Fibroblast of lung (primary cell): ENCODE results near the gene TRIM65. TPM values are rescaled to one million over a fixed set of nuclear protein-coding genes. Genes with fewer than 3 reads are reported as not detected.
A peak's percentile ranks its signal among the peaks of the same experiment; 100 is the strongest.
"Not testable (repeated sequence)": the region's sequence is repeated elsewhere in the genome, so short reads cannot be mapped to it uniquely, and the experiment has no call there.

Experiments
- DNase-seq, 2 donors: peaks; one replicate each; pipeline versions ENCODE4 v3.0.0 to v3.0.0-alpha.2; 2010; ENCODE audit warnings: low read depth in 2 of 2
- H2AFZ ChIP-seq: 2 replicates; pipeline ENCODE4 v1.5.1; 2012; ENCODE audit warnings: low read length, control low read depth, inconsistent platforms
- H3K27ac ChIP-seq: 2 replicates; pipeline ENCODE4 v1.5.1; 2011; ENCODE audit warnings: low read length, control low read depth; ENCODE audit not compliant: insufficient read depth
- H3K27me3 ChIP-seq: 2 replicates; pipeline ENCODE4 v1.5.1; 2011; ENCODE audit warnings: mild to moderate bottlenecking, low read length; ENCODE audit not compliant: control insufficient read depth, insufficient read depth
- H3K36me3 ChIP-seq: 2 replicates; pipeline ENCODE4 v1.5.1; 2011; ENCODE audit warnings: low read length; ENCODE audit not compliant: control insufficient read depth, insufficient read depth
- H3K4me1 ChIP-seq: 2 replicates; pipeline ENCODE4 v1.5.1; 2011; ENCODE audit warnings: low read length; ENCODE audit not compliant: control insufficient read depth, insufficient read depth; ENCODE audit errors: extremely low read depth
- H3K4me2 ChIP-seq: 2 replicates; pipeline ENCODE4 v1.5.1; 2011; ENCODE audit warnings: low read length, control low read depth; ENCODE audit not compliant: insufficient read depth; ENCODE audit errors: extremely low read depth
- H3K4me3 ChIP-seq, 4 experiments: fragments of 200-600 bp in 1 of 4; sonication (generic) in 1 of 4; replicated peaks in 1 of 4; 2 replicates each; pipeline ENCODE4 v1.5.1; 2011 to 2016; ENCODE audit warnings: low read length in 4 of 4, low read depth in 3 of 4, mild to moderate bottlenecking in 3 of 4, control low read depth in 2 of 4, inconsistent platforms in 1 of 4, mixed read lengths in 1 of 4; ENCODE audit not compliant: insufficient read depth in 1 of 4; ENCODE audit errors: control extremely low read depth in 1 of 4
- H3K79me2 ChIP-seq: 2 replicates; pipeline ENCODE4 v1.5.1; 2012; ENCODE audit warnings: mild to moderate bottlenecking, low read length, inconsistent platforms; ENCODE audit not compliant: control insufficient read depth, insufficient read depth
- H3K9ac ChIP-seq: 2 replicates; pipeline ENCODE4 v1.5.1; 2011; ENCODE audit warnings: mild to moderate bottlenecking, low read length, control low read depth; ENCODE audit not compliant: insufficient read depth
- H3K9me3 ChIP-seq: 2 replicates; pipeline ENCODE4 v1.5.1; 2012; ENCODE audit warnings: low read depth, low read length; ENCODE audit not compliant: control insufficient read depth, insufficient read depth
- H4K20me1 ChIP-seq: 2 replicates; pipeline ENCODE4 v1.5.1; 2011; ENCODE audit warnings: low read length; ENCODE audit not compliant: control insufficient read depth, insufficient read depth; ENCODE audit errors: extremely low read depth
- CTCF ChIP-seq, 2 donors: IDR thresholded peaks in 1 of 2; conservative IDR thresholded peaks in 1 of 2; 1 replicate in 1 of 2; 2 replicates in 1 of 2; pipeline ENCODE4 v1.5.1; 2011 to 2012; ENCODE audit warnings: low read length in 2 of 2, control low read depth in 1 of 2, inconsistent platforms in 1 of 2, low read depth in 1 of 2, mild to moderate bottlenecking in 1 of 2
- EZH2 ChIP-seq: IDR thresholded peaks from 2 replicates; pipeline ENCODE4 v1.5.1; 2012; ENCODE audit warnings: low read length, control low read depth, mild to moderate bottlenecking; ENCODE audit errors: missing control alignments
- polyA plus RNA-seq, 2 donors: library from polyadenylated mRNA; depleted of rRNA in 1 of 2; stranded (reverse) in 1 of 2; unstranded in 1 of 2; fragments of >200 nt; gene quantifications; 2 replicates each; pipeline ENCODE4 v1.2.1, GENCODE V29; 2011 to 2012; ENCODE audit warnings: missing spikeins in 1 of 2
- total RNA-seq: library from RNA; depleted of rRNA; stranded (reverse); fragments of >200 nt; gene quantifications from 2 replicates; pipeline ENCODE4 v1.2.1, GENCODE V29; 2014

The TRIM65 gene
- total and polyA plus RNA-seq, 2 donors (not counting 1 experiment from before 2014, with no cell fraction given), result 4.3 to 17.2 TPM

GRCh38 chr17:75872434-75873351 lies 24.1 kb downstream of the TRIM65 start:
- TF ChIP-seq EZH2, result no peak
- no peak for TF ChIP-seq CTCF (conservative IDR thresholded peaks at IDR 0.05 in 1 of 2, IDR thresholded peaks at IDR 0.05 in 1 of 2; ENCODE audit: low read depth in 1 of 2, low read length in 2 of 2)
- no peaks in the 10 kb centered on the region for H3K79me2 ChIP-seq
- H3K9me3 ChIP-seq, result no peaks in the 10 kb centered on the region
- H4K20me1 ChIP-seq, result no peaks in the 10 kb centered on the region
- H3K4me1 ChIP-seq, result peaks cover 34% of the 10 kb centered on the region
- H3K4me3 ChIP-seq, result no peak overlapping the region
- peak overlapping the region; percentile 19 for H3K4me2 ChIP-seq
- no peaks in the 10 kb centered on the region for H3K27me3 ChIP-seq
- H2AFZ ChIP-seq, result no peak overlapping the region
- peak overlapping the region; percentile 40 for H3K9ac ChIP-seq
- peak; percentile 70 to 75 for DNase-seq
- peak overlapping the region; percentile 67 for H3K27ac ChIP-seq
- no peaks in the 10 kb centered on the region for H3K36me3 ChIP-seq

GRCh38 chr17:75870228-75870627 lies 26.5 kb downstream of the TRIM65 start:
- peak overlapping the region; percentile 38 for H2AFZ ChIP-seq
- peaks cover 16% of the 10 kb centered on the region for H3K4me1 ChIP-seq
- H3K9ac ChIP-seq, H3K36me3 ChIP-seq, DNase-seq, H3K9me3 ChIP-seq, H3K79me2 ChIP-seq, H4K20me1 ChIP-seq, H3K27me3 ChIP-seq: not testable (repeated sequence)
- H3K4me2 ChIP-seq, result peak overlapping the region; percentile 44
- peak overlapping the region in 1 of 4 experiments; percentile 32 for H3K4me3 ChIP-seq
- peak overlapping the region; percentile 88 for H3K27ac ChIP-seq

GRCh38 chr17:75869282-75870141 lies 27.2 kb downstream of the TRIM65 start:
- peak overlapping the region; percentile 74 for H2AFZ ChIP-seq
- H4K20me1 ChIP-seq, result no peaks in the 10 kb centered on the region
- no peak for TF ChIP-seq EZH2
- TF ChIP-seq CTCF (conservative IDR thresholded peaks at IDR 0.05 in 1 of 2, IDR thresholded peaks at IDR 0.05 in 1 of 2; ENCODE audit: low read depth in 1 of 2, low read length in 2 of 2), result no peak
- peak; percentile 40 to 83 for DNase-seq
- H3K9ac ChIP-seq, result peak overlapping the region; percentile 48
- peaks cover 16% of the 10 kb centered on the region for H3K4me1 ChIP-seq
- H3K9me3 ChIP-seq, result no peaks in the 10 kb centered on the region
- H3K4me2 ChIP-seq, result peak overlapping the region; percentile 77
- H3K27me3 ChIP-seq, result no peaks in the 10 kb centered on the region
- H3K27ac ChIP-seq, result peak overlapping the region; percentile 88
- H3K79me2 ChIP-seq, result no peaks in the 10 kb centered on the region
- H3K36me3 ChIP-seq, result no peaks in the 10 kb centered on the region
- peak overlapping the region in 3 of 4 experiments; percentile 3 to 32 (median 4) for H3K4me3 ChIP-seq

GRCh38 chr17:75868730-75869281 lies 27.9 kb downstream of the TRIM65 start:
- DNase-seq, H3K79me2 ChIP-seq, H4K20me1 ChIP-seq, H3K36me3 ChIP-seq, H3K27me3 ChIP-seq, H3K9me3 ChIP-seq, H3K9ac ChIP-seq, H3K4me3 ChIP-seq: not testable (repeated sequence)
- peak overlapping the region; percentile 88 for H3K27ac ChIP-seq
- H3K4me2 ChIP-seq, result peak overlapping the region; percentile 77
- peaks cover 19% of the 10 kb centered on the region for H3K4me1 ChIP-seq
- peak overlapping the region; percentile 6 for H2AFZ ChIP-seq
